TTC549 (cell line): ENCODE results near the gene ACTL7B.
"Not testable (repeated sequence)": the region's sequence is repeated elsewhere in the genome, so short reads cannot be mapped to it uniquely, and the experiment has no call there.

Experiments used
- FAIRE-seq: peaks from 2 replicates; lab custom pipeline; 2012; peaks lifted over from hg19 to GRCh38; lab: Jason Lieb, UNC

The ACTL7B gene

DNA sequence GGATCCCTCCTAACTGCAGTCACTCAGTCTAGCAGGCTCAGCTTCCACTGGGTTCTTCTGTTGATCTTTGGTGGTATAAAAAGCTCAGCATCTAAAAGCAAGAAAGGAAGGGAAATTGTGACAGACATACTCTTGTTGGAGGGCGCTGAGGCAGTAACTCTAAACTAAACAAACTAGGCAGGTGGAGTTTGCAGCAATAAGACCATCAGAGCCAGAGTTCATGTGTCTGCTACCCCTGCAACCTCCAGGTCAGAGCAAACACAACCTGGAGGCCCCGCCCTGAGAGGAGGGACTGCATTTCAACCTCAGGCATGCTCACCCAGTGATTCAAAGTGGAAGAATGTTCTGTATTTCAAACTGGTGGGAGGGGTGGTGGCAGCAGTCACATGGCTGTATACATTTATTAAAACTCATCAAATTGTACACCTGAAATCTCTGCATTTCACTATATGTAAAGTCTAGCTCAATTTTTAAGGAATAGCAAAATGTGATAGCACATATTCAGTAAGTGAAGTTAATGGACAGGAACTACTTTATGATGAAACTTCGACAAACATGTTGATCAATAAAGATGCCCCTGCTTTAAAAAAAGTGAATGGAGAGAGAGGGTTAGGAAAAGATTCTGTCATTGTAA, 13.4 kb upstream of the ACTL7B start:
- FAIRE-seq = no peak

DNA sequence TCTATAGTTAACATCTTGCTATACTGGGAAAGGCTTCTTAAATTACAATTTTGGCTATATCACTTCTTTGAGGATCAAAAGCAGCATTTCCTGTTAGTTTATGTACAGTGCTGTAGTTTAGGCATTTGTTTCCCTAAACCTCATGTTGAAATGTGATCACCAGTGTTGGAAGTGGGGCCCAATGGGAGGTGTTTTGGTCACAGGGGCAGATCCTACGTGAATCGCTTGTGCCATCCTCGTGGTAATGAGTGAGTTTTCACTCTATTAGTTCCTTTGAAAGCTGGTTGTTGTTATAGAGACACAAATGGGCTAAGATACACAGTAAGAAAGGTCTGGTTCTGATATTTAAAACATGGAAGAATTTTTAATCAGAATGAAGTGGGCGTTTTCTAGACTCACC, 12.0 kb upstream of the ACTL7B start:
- no peak for FAIRE-seq

DNA sequence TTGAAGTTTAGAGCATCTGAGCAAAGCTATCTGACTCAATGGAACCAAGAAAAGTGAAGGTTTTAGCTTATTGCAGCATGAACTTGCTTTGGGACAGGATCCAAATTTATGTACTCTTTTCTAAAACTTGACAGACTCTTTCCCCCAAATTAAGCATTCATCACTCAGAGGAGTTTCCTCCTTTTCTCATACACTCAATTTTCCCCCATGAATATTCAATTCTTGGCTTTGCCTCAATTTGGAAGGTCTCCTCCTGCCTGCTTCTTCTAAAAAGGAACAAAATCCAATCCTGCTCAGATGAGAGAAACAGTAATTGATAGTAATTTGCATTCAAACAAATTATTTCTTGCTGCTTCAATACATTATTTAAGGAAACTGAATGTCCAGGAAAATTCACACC, 11.3 kb upstream of the ACTL7B start:
- FAIRE-seq = no peak

DNA sequence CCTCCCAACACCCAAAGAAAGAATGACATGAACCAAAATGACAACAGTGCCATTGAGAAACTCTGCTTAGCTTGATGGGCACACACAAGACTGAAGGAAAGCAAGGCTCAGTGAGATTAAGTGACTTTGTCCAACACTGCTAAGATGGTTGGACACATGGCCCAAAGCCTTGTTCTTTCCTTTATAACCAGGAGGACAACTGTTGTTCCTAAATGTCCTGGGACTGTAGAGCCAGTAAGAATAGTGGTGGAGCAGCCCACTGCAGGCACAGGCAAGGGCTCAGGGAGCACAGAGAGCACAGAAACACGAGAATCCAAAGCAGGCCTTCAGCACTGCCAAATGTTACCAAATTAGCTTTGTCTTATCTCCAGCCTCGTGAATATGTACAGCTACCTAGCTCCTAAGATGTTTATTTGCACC, 10.2 kb upstream of the ACTL7B start:
- FAIRE-seq = no peak

DNA sequence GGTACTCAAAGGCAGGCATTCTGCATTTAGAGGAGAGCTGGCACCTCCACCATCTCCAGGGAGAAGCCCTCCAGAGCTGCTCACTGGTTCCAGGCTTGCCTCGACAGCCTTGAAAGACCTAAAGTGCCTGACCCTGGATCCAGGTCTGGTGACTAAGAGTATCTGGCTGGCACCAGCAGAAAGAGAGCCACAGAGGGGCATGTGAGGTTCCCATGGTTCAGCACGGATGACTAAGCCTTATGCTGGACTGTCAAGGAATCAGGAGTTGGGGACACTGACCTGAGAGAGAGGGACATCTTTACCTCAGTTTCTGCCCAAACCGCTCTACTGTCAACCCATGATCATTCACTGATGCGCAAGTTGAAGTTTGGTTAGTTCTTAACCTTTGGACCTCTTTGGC, 9.3 kb upstream of the ACTL7B start:
- FAIRE-seq = no peak

DNA sequence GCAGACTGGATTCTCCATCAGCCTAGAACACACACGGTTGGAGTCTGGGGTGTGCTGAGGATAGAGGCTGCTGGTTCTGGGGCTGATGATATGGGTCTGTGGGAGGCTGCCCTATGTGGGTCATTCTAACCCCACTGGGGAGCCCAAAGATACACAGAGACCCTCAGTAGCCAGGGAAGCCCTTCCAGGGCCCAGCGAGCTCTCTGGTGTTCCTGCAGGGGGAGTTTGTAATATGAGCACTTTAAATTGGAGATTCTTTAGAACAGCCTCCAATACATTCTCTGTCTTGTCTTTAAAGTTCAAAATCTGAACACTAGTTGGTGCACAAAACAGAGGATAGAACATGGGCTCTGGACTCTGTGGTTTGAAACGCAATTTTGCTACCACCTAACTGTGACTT, 8.7 kb upstream of the ACTL7B start:
- no peak for FAIRE-seq

DNA sequence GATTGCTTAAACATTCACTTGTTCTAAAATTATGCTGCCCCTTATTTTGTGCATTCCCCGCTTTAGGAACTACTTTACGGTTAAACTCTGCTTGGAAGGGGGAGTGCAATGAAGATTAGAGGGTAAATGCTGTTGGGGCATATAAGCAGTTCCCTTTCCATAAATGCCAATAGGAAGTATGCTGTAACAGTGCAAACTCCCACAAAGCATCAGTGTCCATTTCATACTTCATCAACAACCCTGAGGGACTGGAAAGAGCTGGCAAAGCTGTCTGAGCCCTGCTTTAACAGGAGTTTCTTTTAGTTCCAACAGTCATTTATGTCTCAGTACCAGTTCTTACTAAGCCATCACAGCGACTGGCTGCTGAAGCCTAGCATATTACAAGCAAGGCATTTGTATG, 8.1 kb upstream of the ACTL7B start:
- FAIRE-seq = no peak

DNA sequence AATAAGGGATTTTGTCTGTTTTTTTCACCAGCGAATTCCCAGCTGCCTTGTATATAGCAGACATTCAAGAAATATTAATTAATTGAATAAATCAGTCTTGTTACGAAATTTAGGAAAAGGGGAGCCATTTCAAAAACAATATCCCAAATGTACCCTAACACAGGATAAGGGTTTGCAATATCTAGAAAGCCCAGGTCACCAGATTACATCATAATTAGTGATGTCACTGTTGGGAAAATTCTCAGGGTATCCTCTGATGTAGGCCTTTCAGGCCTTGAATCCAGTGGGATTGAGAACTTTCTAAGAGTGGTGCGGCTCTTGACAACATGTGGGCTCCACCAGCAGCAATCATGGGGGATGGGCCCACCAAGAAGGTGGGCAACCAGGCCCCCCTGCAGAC, 6.2 kb upstream of the ACTL7B start, which contains the start of gene ACTL7A:
TSS of gene ACTL7A (plus strand) at position 270 of the 400 bp plus-strand sequence. CDS start at position 327, 57 bp downstream.
- FAIRE-seq = no peak

DNA sequence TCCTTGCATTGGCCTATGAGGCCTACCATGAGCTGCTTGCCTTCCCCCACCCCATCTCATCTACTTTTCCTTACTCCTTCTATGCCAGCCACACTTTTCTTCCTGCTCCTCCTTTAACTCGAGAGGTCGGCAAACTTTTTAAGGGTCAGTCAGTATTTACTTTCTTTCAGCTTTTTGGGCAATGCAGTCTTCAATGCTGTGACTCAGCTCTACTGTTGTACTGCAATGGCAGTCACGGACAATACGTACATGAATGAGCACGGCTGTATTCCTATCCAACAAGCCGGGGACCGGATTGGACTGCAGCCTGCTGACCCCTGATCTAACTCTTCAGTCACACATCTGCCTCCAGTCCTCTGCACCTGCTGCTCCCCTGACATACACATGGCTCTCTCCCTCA, 5.7 kb upstream of the ACTL7B start:
- no peak for FAIRE-seq

DNA sequence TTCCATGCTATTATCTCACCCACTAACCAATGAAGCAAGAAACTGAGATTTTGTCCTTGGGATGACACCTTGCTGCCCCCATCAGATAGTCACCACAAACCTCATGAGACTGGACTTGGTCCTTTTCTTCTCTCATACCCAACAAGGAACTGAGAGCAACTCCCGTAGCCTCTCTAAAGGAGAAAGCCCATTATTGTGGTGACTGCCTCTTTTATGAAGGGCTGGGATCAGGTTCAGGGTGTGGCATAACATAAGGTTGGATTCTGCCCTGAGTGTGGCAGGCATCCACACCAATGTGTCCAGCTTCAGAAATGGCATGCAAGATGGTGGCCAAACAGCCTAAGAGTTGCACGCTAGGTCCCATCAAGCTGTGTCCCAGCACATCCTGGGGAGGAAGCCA, 5.0 kb upstream of the ACTL7B start:
- no peak for FAIRE-seq

DNA sequence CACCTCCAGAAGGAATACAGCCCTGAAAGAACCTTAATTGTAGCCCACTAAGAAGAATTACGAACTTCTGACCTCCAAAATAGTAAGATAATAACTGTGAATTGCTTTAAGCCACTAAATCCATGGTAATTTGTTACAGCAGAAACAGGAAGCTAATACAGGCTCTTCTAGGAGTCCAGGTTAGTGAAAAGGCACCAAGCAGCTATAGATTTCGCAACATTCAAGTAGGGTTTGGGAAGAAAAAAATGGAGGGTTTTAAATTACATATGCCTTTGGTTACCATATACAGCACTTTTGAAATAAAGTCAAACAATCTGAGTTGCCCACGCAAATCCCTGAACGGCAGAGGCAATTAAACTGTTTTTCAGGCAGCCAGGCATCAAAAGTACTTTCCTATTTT, 4.6 kb upstream of the ACTL7B start:
- FAIRE-seq = no peak

DNA sequence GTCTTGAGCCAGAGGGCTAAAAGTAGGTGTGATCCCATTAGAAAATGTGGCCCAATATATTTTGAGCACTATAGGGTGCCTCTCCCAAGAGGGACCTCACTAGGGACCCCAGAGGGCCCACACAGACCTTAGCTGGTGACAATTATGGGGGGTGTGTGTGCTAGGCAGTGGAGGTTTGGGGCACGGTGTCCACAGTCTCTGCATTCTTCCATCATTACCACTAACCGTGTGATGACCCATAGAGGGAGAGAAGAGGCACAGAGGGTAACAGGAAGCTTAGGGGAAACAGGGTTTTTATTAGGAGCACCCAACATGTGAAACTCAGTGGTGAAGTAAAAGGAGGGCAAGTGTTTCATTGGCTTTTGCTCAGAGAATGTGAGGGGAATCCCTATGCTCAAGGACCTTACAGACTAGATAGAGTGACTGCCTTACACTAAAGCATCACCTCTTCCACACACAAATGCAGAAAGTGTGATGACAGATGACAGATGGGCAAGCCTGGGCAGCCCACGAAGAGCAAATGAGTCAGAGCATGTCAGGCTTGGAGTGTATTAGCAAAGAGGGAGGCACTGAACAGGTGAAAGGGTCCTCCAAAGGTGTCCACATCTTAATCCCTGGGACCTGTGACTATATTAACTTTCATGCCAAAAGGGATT, 3.8 kb upstream of the ACTL7B start:
- FAIRE-seq = no peak

DNA sequence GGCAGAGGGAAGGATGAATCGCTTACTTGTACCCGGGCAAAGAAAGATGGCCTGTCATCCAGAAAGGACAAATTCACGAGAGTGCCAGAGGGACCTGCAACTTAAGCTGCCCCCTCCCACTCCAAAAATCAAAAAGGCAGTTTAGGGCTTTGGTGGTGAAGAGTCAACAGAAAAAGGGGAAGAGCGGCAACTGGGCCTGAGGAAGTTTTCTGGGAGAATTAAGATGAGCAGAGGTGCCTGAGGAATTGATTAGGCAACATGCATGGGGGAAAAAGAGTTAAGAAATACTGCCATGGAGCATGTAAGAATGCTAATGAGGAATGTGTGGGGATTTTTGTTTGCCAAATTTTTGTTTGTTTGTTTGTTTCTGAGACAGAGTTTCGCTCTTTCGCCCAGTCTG, 1.8 kb upstream of the ACTL7B start:
- FAIRE-seq = no peak

DNA sequence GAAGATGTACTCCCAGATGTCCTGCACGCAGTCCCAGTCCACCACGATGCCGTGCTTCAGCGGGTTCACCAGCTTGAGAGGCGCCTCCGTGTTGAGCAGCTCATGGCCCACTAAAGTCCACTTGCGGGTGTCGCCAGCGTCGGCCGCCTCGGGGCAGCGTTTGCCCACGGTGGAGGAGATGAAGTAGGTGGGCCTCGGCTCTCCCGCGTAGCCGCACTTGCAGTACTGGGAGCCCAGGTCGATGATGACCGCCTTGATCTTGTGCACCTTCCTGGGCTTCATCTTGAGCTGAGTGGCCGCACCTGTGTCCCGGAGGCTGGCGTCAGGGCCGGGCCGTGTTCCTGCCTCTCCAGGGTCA, 278 bp downstream of the ACTL7B start:
- FAIRE-seq = no peak

DNA sequence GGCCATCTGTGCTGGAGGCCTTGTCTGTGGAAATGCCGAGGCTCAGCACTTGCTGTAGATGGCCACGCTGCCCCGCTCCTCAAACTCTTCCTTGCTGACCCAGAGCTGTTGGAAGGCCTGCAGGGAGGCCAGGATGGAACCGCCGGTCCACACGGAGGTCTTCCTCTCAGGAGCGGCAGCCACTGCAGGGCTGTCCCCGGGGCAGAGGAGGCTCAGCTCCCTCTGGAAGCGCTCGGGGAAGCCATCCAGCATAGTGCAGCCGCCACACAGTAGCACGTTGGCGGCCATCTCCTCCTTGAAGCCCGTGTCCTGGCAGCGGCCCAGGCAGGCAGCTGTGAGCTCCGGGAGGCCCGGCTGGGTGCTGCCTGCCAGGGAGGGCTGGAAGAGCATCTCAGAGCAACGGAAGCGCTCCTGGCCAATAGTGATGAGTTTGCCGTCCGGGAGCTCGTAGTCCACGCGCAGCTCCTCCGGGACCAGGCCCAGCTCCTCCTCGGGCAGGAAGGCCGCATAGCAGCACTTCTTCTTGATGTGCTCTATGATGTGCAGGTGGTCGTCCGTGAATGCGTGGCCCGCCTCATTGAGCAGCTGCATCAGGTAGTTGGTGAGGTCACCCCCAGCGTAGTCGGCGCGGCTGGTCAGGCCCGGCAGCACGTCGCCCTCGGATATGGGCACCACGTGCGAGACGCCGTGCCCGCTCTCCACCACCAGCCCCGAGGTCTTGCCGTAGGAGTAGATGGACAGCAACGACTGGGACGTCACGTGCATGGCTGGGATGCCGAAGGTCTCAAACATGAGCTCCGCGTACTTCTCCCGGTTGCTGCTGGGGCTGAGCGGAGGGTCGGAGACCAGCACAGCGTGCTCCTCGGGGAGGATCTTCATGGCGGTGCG, 901 bp downstream of the ACTL7B start:
- FAIRE-seq = no peak

DNA sequence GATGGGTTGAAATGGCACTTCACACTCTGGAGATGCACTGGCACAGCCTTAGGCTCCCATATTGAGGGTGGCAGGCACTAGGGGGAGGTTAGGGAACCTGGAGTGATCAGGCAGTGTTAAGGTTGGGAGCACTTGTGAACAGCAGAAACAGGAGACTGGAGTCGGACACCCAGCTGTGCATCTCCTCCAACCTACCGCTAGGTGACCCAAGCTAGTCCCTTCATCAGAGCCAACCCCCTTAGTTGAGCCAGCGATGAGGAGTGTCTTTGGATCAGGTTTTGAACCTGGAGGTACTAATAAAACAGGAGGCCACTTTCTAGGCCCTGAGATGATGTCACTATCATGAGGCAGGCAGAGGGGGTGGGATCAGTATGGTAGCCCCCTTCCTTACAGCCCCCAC, 1.7 kb downstream of the ACTL7B start:
- FAIRE-seq = no peak

DNA sequence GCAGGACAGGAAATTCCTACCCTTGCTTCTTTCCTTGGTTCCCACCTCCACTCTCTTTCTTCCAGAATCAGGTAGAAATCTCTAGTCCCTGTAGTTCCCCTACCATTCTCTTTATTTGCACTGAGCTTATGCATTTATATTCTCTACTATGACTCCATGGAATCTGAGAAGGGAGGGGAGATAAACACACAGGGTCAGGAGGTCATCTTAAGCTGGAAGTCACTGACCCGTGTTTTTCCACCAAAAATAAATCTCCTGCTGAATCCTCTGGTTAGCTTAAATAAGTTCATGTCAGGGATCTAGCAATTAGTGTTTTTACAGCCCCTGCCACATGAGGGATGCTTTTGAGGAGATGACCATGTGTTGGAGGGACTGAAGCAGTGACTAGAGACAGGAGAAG, 3.7 kb downstream of the ACTL7B start:
- FAIRE-seq = no peak

DNA sequence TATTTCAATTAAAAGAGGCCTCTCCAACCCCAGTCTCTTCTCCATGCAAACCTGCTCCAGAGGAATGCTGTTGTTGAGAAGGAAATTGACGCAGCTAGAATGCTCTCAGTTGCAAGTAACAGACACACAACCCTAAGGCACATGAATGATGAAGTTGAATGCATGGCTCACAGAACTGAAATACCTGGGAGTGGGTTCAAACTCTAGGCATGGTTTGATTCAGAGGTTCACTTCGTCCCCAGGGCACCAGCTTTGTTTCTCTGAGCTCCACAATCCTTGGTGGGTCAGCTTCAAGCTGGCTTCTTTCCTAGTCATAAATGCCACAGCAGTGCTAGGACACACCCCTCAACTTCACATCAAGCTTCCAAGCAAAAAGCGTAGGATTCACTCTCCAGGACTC, 4.6 kb downstream of the ACTL7B start:
- no peak for FAIRE-seq

DNA sequence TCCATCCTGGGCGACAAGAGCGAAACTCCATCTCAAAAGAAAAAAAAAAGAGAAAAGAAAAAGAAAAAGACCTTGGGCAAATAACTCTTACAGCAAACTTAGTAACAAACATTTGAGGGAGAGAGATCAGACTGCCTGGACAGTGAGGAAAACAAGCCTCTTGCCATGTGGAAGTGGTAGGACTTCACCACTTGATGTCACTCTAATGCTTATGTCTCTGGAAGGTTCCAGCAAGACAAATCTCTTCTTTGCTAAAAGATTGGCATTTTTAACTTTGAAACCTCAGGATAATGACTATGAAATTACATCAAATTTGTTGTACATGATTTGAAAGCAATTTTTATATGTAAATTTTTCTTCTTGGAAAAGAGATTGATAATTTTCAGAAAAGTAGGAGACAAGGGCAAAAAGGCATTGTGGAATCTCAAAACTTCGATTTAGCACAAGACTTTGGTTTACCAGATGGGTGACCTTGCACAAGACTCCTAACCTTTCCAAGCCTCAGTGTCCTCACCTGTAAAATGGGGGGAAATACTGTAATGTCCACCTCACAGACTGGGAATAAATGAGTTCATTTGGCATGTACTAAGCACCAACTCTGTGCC, 5.4 kb downstream of the ACTL7B start:
- FAIRE-seq = peak; percentile 54

DNA sequence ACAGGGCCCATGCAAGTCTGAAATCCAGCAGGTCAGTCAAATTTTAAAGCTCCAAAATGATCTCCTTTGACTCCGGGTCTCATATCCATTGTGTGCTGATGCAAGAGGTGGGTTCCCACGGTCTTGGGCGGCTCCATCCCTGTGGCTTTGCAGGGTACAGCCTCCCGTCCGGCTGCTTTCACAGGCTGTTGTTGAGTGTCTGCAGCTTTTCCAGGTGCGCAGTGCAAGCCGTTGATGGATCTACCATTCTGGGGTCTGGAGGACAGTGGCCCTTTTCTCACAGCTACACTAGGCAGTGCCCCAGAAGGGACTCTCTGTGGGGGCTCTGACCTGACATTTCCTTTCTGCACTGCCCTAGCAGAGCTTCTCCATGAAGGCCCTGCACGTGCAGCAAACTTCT, 7.5 kb downstream of the ACTL7B start:
- FAIRE-seq = not testable (repeated sequence)

DNA sequence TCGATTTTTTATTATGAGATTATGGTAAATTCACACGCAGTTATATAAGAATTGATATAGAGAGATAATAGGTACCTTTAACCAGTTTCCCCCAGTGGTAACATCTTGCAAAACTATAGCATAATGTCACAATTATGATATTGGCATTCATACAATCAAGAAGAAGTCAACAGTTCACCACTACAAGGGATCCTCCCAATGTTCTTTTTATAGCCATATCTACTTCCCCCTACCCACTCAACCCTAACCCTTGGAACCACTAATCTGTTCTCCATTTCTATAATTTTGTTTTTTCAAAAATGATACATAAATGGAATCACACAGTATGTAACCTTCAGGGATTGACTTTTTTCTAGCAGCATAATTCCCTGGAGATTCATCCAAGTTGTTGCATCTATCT, 9.8 kb downstream of the ACTL7B start:
- no peak for FAIRE-seq

DNA sequence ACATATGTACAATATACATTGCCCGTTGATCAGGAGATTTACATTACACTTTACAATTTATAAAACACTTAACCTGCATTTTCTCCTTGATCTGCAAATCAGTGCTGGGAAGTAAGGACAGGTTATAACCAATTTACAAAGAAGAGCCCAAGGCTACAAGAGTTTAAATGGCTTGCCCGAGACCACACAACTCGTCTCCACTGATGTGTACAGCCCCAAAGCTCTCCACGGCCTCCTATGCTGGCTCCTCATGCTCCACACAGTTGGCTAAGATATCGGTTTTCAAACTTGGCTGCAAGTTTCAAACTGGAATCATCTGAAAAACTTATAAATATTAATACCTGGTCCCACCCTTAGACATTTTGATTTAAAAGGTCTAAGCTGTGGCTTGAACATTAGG, 10.3 kb downstream of the ACTL7B start:
- FAIRE-seq = no peak

DNA sequence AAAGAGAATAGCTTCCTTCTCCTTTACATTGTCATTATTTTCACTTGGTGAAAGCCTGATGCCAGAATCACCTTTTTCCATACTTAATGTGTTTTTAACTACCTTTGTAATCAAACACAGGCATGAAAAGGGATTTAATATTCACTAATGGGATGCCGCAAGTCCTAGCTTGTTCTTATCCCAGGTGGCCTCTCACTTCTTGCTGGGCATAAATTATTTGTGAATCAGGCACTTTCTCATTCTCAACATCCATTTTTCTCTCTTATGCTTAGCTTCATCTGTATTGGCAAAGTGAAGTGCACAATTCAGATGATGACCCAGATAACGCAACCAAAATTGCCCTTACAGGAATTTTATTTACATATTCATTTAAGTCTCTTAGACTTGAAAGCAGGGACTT, 10.9 kb downstream of the ACTL7B start:
- FAIRE-seq = no peak
